ENCODE data around the gene DSG3. TPM values are rescaled to one million over a fixed set of nuclear protein-coding genes. Genes with fewer than 3 reads are reported as not detected.
"Not testable (repeated sequence)": the region's sequence is repeated elsewhere in the genome, so short reads cannot be mapped to it uniquely, and the experiment has no call there.

The DSG3 gene
- total RNA-seq, 1 donor from 2014 or later, result not detected

DNA sequence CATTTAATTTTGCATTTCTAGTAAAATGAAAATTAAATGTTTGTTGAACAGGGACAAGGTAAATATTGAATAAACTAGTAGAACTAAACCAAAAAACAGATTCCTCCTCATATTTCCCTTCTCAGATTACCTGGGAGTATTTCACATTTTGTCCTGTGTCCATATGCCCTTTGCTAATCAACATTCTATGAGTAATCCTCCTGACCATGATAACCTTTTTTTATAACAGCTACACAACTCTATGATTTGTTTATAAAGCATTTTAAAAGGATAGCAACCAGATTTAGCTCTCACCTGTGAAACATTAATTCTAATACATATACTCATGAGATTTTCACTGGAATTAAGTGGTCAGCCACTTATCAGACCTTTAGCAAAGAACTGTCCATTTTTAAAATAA is 43.3 kb downstream of the DSG3 start:
- no peak for DNase-seq (ENCODE audit: extremely low read depth, low read depth, low spot score)

DNA sequence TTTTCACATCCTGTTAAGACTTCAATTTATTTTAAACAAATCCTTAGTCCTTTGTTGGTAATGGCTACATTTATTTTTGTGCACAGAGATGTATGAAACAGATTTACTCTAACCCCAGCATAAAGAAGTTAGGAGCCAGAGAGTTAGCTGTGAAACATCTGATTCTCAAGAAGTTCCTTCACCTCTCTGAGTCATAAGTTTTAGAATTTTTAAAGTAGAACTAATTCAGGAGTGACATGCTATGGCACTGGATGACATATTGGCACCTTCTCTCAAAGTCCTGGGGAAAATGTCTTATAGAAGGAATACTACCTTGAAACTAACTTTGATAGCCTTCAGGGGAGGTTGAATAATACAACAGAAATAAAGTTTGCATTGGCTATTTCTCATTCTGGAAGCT is 44.0 kb downstream of the DSG3 start:
- DNase-seq (ENCODE audit: extremely low read depth, low read depth, low spot score), result no peak

DNA sequence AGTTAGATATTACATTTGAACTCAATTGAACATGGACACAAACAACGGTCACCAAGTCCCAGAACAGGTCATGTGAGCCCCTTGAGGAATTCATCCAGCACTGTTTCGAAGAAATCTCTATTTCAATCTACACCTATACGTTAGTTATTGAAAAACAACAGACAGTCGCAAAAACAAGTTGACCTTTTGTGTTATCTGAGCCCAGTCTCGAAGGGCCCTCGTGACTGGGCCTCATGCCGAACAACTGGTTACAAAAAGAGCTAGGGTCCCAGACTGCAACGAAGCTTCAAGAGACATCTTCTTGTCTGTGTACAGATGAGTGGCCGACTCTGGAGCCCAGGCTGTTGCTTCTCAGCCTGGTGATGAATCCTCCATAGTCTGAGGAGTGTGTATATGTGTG is 45.1 kb downstream of the DSG3 start:
- no peak for DNase-seq (ENCODE audit: extremely low read depth, low read depth, low spot score)

DNA sequence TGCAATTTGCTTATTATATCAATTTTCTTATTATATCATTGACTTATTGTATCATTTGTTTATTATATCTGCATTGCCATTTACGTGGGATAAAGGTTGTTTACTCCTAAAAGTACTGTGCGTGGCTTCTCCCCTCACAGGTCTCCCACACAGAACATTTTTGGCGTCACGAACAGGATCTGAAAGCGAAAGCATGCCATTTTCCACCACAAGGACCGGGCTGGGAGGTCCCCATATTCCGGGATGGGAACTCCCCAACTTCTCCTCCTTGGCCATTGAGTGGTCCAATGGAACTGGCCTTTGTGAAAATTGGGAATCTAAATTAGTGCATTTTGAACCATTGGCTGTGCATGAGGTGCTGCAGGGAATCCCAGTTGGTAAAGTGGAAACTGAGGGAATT is 45.6 kb downstream of the DSG3 start:
- no peak for DNase-seq (ENCODE audit: extremely low read depth, low read depth, low spot score)

DNA sequence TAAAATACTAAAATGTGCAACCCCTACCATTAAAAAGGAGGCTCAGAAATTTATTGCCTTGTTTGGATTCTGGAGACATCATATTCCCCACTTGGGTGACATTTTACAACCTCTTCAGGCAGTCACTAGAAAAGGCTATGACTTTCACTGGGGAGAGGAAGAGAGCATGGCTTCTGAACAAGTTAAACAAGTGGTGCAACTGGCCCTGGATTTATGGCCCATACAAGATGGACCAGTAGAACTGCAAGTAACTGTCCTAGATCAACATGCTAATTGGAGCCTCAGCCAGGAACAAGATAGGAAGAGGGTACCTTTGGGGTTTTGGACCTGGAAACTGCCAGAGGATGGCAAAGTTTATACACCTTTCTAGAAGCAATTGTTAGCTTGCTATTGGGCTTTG is 46.4 kb downstream of the DSG3 start:
- no peak for DNase-seq (ENCODE audit: extremely low read depth, low read depth, low spot score)

DNA sequence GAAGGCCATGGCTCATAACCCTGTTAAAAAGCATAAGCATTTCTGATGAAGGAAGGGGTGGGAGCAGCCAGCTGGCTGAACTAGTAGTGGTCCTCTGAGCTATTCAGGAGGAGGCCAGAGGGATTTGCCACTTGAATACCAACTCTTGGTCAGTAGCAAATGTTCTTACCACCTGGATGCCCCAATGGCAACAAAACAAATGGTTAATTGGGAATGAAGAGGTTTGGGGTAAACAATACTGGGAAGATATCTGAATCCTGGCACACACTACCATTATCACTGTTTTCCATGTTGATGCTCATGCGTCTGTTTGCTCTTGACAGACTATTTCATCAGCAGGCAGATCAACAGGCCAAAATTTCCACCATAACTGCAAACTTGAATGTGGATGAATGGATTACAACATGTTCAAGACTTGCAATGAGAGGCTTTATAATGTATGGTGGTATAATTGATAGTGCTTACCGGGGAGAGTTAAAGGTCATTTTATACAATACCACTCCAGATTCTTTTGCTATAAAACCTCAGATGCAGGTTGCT is 47.2 kb downstream of the DSG3 start:
- DNase-seq (ENCODE audit: extremely low read depth, low read depth, low spot score), result not testable (repeated sequence)

GRCh38 chr18:31497404-31497835 is 49.9 kb downstream of the DSG3 start:
- DNase-seq (ENCODE audit: extremely low read depth, low read depth, low spot score), result no peak

DNA sequence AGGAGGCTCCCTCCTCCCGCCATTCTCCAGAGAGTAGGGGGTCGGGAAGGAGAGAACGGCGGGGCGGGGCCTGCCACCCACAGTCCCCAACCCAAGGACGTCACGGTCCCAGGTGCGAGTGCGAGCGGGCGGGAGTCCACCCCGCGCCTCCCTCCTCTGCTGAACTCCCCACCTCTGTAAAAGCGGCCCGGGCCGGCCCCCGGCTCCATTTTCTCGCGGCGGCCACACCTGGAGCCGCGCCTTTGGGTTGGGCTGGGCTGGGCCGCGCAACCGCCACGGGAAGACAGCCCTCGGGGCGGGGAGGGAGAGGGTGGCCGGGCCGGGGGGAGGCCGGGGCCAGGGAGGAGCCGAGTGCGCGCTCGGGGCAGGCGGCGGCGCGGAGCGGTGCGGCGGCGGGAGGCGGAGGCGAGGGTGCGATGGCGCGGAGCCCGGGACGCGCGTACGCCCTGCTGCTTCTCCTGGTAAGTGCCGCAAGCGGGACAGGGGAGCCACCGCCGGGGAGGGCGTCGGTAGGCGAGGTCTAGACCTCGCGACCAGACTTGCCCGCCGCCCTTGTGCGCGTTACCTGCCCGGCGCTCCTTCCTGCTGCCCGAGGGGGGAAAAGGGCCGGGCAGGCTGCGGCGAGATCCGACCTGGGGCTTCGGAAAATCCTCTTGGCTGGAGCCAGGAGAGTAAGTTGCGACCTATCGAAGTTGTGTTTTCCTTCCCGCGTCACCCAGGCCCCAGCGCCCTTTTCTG is 50.5 kb downstream of the DSG3 start, which contains the start of gene DSG2:
DSG2 (plus strand) TSS at position 342 of the 738 bp plus-strand sequence; CDS start at position 417, 75 bp downstream.
- no peak for DNase-seq (ENCODE audit: extremely low read depth, low read depth, low spot score)

DNA sequence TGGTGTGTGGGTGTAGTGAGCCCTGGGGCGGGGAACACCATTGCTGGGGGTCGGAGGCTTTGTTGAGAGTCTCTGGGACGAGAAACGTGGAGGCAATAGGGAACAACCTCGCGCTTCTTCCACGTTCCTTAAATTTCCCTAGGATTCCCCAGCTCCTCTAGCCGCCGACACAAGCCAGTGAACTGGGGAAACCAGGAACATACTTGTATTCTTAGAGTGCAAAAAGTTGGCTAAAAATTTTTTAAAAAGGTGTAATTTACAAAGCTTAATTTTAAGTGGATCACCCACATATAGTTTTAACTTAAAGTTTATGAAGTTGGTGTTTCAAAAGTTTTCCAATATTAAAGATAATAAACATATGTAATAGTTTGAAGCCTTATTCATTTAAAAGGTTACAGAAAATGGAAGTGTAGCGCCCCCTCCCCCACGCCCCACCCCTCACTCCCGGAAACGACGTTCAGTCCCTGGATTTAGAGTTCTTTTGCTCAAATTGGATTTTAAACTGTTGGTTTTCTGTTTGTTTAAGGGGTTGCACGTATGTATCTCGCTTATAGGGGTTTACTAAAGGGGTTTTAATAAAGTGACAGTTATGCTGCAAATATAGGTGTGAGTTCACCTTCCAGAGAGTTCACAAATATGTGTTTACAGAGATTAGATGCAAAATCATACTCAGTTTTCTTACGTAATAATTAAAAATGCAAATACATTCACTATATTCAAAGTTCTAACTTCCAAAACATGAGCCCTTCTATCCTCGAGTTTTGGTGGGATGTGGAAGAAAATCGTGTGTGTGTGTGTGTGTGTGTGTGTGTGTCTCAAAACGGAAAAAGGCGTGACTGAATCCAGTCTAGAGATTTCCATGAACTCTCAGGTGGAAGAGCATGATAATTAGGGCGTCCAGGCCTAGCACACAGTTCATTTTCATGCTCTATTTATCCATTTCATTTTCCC is 51.3 kb downstream of the DSG3 start:
- no peak for DNase-seq (ENCODE audit: extremely low read depth, low read depth, low spot score)

DNA sequence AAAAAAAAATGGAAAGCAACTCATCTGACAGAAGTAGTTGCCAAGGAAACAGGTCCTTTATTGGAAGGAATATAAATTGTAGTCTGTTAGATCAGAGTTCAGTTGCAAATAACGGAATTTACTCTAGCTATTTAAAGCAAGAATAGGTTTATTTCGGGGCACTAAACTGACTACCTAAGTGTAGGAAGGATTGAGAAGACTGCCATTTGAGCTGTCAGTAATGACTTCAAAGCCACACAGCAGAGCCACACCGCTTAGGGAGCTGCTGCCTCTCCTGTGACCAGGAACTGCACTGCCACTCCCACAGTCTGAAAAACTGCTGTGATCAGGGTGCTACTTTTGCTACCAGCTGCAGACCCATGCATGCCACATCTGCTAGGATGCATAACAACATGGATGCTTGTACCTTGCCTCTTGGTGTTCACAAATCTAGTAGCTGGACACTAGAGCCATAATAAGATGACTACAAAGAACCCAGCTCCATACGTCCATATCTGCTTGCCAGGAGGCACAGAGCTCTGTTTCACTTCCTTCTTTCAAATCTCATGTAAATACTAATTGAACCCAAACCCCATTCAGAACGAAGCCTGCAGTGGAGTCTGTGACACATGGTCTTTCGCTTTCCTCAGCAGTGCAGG is 52.6 kb downstream of the DSG3 start:
- DNase-seq (ENCODE audit: extremely low read depth, low read depth, low spot score), result no peak

DNA sequence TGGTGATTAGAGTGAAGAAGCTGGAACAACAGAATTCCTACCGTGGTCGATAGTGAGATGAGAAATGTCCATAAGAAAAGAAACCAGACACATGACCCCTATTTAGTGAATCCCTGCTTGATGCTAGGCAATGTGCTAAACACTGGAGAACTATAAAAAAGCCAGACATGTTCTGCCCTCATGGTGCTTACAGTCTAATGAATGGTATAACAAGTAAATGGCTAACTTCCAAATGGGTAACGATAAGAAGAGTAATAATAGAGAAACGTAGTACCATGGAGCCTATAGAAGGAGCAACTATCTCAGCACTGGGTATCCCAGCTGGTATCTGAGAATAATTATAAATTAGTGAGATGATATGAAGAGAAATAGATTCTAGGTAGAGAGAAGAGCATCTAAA is 55.5 kb downstream of the DSG3 start:
- no peak for DNase-seq (ENCODE audit: extremely low read depth, low read depth, low spot score)

- DNase-seq (ENCODE audit: extremely low read depth, low read depth, low spot score), result no peak
Measured at GRCh38 chr18:31504455-31505147, 57.1 kb downstream of the DSG3 start.

DNA sequence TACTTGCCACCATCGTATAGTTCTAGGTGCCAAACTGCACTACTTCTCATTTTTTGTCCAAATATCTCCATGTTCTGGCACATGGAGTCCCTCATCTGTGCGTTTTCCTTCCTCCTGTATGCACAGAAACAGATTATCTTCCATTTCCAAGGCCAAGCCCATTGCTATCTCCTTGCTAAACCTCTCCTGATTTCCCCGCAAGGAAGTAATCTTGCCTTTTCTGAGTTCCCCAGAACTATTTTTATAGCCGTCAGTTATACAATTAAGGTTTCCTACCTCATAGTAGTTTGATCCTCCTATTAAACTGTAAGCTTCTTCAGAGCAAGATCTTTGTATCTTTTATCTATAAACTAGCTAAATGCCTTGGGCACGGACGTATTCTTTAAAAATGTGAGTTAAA is 57.6 kb downstream of the DSG3 start:
- no peak for DNase-seq (ENCODE audit: extremely low read depth, low read depth, low spot score)

- no peak for DNase-seq (ENCODE audit: extremely low read depth, low read depth, low spot score)
Measured at GRCh38 chr18:31506024-31506742, 58.6 kb downstream of the DSG3 start.

DNA sequence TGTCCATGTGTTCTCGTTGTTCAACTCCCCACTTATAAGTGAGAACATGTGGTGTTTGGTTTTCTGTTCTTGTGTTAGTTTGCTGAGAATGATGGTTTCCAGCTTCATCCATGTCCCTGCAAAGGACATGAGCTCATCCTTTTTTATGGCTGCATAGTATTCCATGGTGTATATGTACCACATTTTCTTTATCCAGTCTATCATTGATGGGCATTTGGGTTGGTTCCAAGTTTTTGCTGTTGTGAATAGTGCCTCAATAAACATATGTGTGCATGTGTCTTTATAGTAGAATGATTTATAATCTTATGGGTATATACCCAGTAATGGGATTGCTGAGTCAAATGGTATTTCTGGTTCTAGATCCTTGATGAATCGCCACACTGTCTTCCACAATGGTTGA is 59.6 kb downstream of the DSG3 start:
- not testable (repeated sequence) for DNase-seq (ENCODE audit: extremely low read depth, low read depth, low spot score)

DNA sequence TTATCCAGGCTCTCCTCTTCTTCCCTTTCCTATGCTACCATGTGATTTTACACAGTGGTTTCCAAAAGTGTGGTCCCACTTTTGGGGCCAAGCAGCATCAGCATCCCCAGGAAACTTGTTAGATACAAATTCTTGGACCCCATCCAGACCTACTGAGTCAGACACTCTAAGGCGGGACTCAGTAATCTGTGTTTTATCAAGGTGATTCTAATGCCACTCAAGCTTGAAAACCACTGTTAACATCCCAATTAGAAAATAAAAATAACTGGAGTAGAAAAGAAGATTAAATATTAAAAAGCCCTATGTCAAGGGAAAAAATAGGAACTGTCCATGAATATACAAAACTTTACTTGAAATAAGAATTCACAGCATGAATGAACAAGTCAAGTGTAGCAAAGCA is 61.2 kb downstream of the DSG3 start:
- DNase-seq (ENCODE audit: extremely low read depth, low read depth, low spot score), result no peak

DNA sequence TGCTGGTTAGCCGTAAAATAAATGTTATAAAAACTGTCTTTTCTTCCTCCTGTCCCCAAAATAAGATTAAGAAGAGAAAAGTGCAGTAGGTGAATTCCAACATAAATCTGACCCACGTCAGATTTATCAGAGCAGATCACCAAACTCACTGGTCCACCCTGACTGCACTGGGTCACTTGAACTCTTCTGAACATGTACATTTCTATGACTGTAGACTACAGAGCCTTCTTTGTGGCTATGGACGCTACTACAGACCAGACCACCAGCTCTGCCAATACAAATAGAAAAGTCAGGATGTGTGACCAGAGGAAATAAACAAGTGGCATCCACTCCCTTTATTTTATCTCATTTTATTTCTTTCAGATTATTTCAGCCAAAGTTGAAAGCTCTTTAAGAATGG is 62.0 kb downstream of the DSG3 start:
- no peak for DNase-seq (ENCODE audit: extremely low read depth, low read depth, low spot score)

- DNase-seq (ENCODE audit: extremely low read depth, low read depth, low spot score), result no peak
Measured at GRCh38 chr18:31510319-31510718, 62.8 kb downstream of the DSG3 start.

DNA sequence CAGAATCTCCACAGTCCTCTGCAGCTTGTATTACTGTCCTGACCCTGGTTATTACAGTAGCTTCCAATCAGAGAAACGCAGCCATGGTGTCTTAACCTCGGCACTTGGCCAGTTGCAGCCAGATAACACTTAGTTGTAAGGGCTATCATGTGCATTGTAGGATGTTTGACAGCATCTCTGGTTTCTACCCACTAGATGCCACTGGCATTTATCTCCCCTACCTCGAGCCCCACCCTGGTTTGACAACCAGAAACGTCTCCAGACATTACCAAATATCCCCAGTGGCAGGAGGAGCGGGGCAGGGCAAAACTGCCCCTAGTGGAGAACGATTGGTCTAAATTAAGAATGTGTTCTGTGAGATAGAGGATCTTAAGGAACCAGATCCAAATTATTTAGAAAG is 63.6 kb downstream of the DSG3 start:
- no peak for DNase-seq (ENCODE audit: extremely low read depth, low read depth, low spot score)

Data from glomerular endothelial cell (primary cell).